H1 (cell line): ENCODE data around the gene ILF3. TPM values are rescaled to one million over a fixed set of nuclear protein-coding genes. Genes with fewer than 3 reads are reported as not detected.

ENCODE experiments used
- ASH2L ChIP-seq: fragments of 200-600, 300-600 bp; sonication (generic); IDR thresholded peaks from one replicate; pipeline ENCODE4 v1.7.1; 2017; ENCODE audit warnings: low read length
- BACH1 ChIP-seq: IDR thresholded peaks from 2 replicates; pipeline ENCODE4 v1.6.1; 2012; ENCODE audit warnings: low read length, improper control_type of control experiment
- BRCA1 ChIP-seq: IDR thresholded peaks from 2 replicates; pipeline ENCODE4 v1.6.1; 2012; ENCODE audit warnings: low read depth, low read length, improper control_type of control experiment
- CHD1 ChIP-seq: IDR thresholded peaks from 2 replicates; pipeline ENCODE4 v1.6.1; 2012; ENCODE audit warnings: low read depth, low read length, improper control_type of control experiment
- CHD2 ChIP-seq: IDR thresholded peaks from 2 replicates; pipeline ENCODE4 v1.6.1; 2012; ENCODE audit warnings: low read length, improper control_type of control experiment
- CTBP2 ChIP-seq: IDR thresholded peaks from 2 replicates; pipeline ENCODE4 v1.7.0; 2011; ENCODE audit warnings: borderline replicate concordance, mild to moderate bottlenecking, moderate library complexity, mixed read lengths, low read length; ENCODE audit not compliant: insufficient read depth, insufficient read length
- EP300 ChIP-seq, 2 experiments: IDR thresholded peaks; 1 replicate in 1 of 2; 2 replicates in 1 of 2; pipeline ENCODE4 v1.6.1; 2011 to 2012; ENCODE audit warnings: low read depth in 2 of 2, low read length in 2 of 2, mild to moderate bottlenecking in 2 of 2, borderline replicate concordance in 1 of 2, inconsistent platforms in 1 of 2, moderate library complexity in 1 of 2
- GABPA ChIP-seq: IDR thresholded peaks from 2 replicates; pipeline ENCODE4 v1.6.1; 2011; ENCODE audit warnings: mild to moderate bottlenecking, low read length, moderate library complexity, borderline replicate concordance; ENCODE audit not compliant: insufficient read depth
- GTF2F1 ChIP-seq: IDR thresholded peaks from 2 replicates; pipeline ENCODE4 v1.6.1; 2012; ENCODE audit warnings: low read depth, low read length, improper control_type of control experiment, borderline replicate concordance
- JUND ChIP-seq: IDR thresholded peaks from 2 replicates; pipeline ENCODE4 v1.6.1; 2011; ENCODE audit warnings: mild to moderate bottlenecking, improper control_type of control experiment, low read length
- PHF8 ChIP-seq: fragments of 200-600 bp; sonication (generic); conservative IDR thresholded peaks from 2 replicates; pipeline ENCODE4 v1.7.1; 2012; ENCODE audit warnings: low read depth, mild to moderate bottlenecking, inconsistent platforms, low read length, moderate library complexity
- POLR2AphosphoS5 ChIP-seq: IDR thresholded peaks from 2 replicates; pipeline ENCODE4 v1.6.1; 2011; ENCODE audit warnings: low read depth, low read length
- SAP30 ChIP-seq: fragments of 300-600 bp; sonication (generic); IDR thresholded peaks from 2 replicates; pipeline ENCODE4 v1.7.1; 2012; ENCODE audit warnings: low read length, moderate library complexity, mild to moderate bottlenecking, inconsistent platforms; ENCODE audit not compliant: insufficient read depth, insufficient replicate concordance
- SIN3A ChIP-seq, 2 experiments: IDR thresholded peaks in 1 of 2; conservative IDR thresholded peaks in 1 of 2; 2 replicates each; pipeline ENCODE4 v1.6.1; 2011 to 2012; ENCODE audit warnings: low read length in 2 of 2, improper control_type of control experiment in 1 of 2, low read depth in 1 of 2, mild to moderate bottlenecking in 1 of 2
- SIX5 ChIP-seq: IDR thresholded peaks from 2 replicates; pipeline ENCODE4 v1.6.1; 2011; ENCODE audit warnings: mild to moderate bottlenecking, low read depth, low read length
- SP2 ChIP-seq: IDR thresholded peaks from 2 replicates; pipeline ENCODE4 v1.6.1; 2012; ENCODE audit warnings: mild to moderate bottlenecking, low read length, inconsistent platforms
- SUZ12 ChIP-seq: fragments of 200-600 bp; sonication (generic); IDR thresholded peaks from 2 replicates; pipeline ENCODE4 v1.6.1; 2012; ENCODE audit warnings: mild to moderate bottlenecking, inconsistent platforms, low read length, moderate library complexity, mixed read lengths
- TEAD4 ChIP-seq: IDR thresholded peaks from 2 replicates; pipeline ENCODE4 v1.6.1; 2012; ENCODE audit warnings: low read depth, low read length, inconsistent platforms, mixed read lengths
- polyA plus RNA-seq, 7 experiments: library from polyadenylated mRNA; depleted of rRNA in 3 of 7; stranded (reverse) in 5 of 7; unstranded in 2 of 7; fragments of >200 nt in 5 of 7; fragments of 200-250 nt in 2 of 7; gene quantifications; 1 replicate in 5 of 7; 2 replicates in 1 of 7; 4 replicates in 1 of 7; pipeline versions ENCODE4 v1.2.1 to v1.2.3, GENCODE V29; 2011 to 2013; ENCODE audit warnings: missing spikeins in 2 of 7, mixed read lengths in 2 of 7
- total RNA-seq: library from RNA; stranded (reverse); fragmentation: NEBNext Ultra II Directional; extraction: Animal tissue kit (Norgen Biotek cat#: 25700); gene quantifications from 2 replicates; pipeline ENCODE4 v1.2.1, GENCODE V29; 2021
- TF ChIP-seq, protein P1 (sequence below): IDR thresholded peaks from 2 replicates; pipeline ENCODE4 v1.6.1; 2011; ENCODE audit warnings: low read depth, mild to moderate bottlenecking, low read length; ENCODE audit not compliant: insufficient read depth
- TF ChIP-seq, protein P2 (sequence below), 3 experiments: IDR thresholded peaks; 1 replicate in 2 of 3; 2 replicates in 1 of 3; pipeline versions ENCODE4 v1.5.1 to v1.6.1; 2011; ENCODE audit warnings: low read length in 3 of 3, mild to moderate bottlenecking in 3 of 3, inconsistent platforms in 2 of 3, low read depth in 1 of 3, moderate library complexity in 1 of 3; ENCODE audit not compliant: insufficient read depth in 1 of 3; ENCODE audit errors: control extremely low read depth in 1 of 3

The ILF3 gene
- total and polyA plus RNA-seq, 2 of the 8 experiments (the other 6 are each of a cell fraction or from before 2014, with no cell fraction given): 291 to 695 TPM

DNA sequence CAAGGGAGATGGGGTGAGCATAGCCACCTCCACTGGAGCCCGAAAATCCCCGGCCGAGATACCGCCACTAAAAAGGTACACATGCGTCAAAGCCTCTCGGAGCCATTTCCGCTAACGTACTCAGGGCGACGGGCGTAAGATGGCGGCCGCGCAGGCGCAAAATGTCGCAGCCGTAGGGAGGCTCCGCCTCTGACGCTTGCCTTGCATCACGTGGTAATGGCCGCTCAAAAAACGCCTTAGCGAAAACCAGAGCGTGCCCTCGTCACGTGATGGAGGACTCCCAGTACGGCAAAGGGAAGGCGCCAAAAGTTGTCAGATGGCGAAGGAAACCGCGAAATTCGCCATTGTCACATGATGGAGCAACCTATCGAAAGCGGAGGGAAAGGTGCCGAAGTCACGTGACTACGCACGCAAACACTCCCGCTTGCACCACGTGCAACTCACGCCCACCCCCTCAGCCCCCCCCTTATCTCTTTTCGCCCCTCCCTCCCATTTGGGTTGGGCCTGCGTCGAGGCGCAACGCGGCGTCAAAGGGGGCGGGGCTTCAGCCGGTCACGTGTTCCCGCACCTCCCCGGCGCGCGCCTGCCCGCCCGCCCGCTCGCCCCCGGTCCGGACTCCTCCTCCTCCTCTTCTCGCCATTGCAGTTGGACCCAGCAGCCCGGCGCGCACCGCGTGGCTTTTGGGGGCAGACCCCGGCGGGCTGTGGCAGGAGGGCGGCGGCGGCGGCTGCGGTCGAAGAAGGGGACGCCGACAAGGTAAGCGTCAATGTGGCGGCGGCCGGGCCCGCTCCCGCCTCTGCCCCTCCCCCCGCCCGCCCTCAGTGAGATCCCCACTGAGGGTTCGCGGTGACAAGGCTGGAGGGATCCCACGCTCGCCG, at the start of gene ILF3 (continued):
- TF ChIP-seq, protein P1, sequence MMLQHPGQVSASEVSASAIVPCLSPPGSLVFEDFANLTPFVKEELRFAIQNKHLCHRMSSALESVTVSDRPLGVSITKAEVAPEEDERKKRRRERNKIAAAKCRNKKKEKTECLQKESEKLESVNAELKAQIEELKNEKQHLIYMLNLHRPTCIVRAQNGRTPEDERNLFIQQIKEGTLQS: peak; percentile 99
- TF ChIP-seq SP2 (no peak), JUND (no peak; the same call in 1 of the 2 replicates), TEAD4 (peak; percentile 69; the same call in 1 of the 2 replicates), SUZ12 (no peak), BACH1 (no peak), ASH2L (no peak), EP300 (IDR thresholded peaks at IDR 0.05; ENCODE audit: borderline replicate concordance in 1 of 2, low read depth in 2 of 2, low read length in 2 of 2) (peak in 1 of 2 experiments; percentile 48; a peak in 1 of 3 replicates), GTF2F1 (peak; percentile 93), POLR2AphosphoS5 (peak; percentile 96), GABPA (no peak), CHD2 (0 out of 2 replicates have a peak, but pooled peaks have one; percentile 45), CHD1 (no peak), PHF8 (peak; percentile 85), SIX5 (peak; percentile 32; the same call in 1 of the 2 replicates), SIN3A (conservative IDR thresholded peaks at IDR 0.05 in 1 of 2, IDR thresholded peaks at IDR 0.05 in 1 of 2; ENCODE audit: low read depth in 1 of 2, low read length in 2 of 2) (peak; percentile 65 to 93), SAP30 (peak; percentile 61), CTBP2 (no peak), BRCA1 (0 out of 2 replicates have a peak, but pooled peaks have one; percentile 1)
- TF ChIP-seq, protein P2, sequence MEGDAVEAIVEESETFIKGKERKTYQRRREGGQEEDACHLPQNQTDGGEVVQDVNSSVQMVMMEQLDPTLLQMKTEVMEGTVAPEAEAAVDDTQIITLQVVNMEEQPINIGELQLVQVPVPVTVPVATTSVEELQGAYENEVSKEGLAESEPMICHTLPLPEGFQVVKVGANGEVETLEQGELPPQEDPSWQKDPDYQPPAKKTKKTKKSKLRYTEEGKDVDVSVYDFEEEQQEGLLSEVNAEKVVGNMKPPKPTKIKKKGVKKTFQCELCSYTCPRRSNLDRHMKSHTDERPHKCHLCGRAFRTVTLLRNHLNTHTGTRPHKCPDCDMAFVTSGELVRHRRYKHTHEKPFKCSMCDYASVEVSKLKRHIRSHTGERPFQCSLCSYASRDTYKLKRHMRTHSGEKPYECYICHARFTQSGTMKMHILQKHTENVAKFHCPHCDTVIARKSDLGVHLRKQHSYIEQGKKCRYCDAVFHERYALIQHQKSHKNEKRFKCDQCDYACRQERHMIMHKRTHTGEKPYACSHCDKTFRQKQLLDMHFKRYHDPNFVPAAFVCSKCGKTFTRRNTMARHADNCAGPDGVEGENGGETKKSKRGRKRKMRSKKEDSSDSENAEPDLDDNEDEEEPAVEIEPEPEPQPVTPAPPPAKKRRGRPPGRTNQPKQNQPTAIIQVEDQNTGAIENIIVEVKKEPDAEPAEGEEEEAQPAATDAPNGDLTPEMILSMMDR (IDR thresholded peaks at IDR 0.05; ENCODE audit: control extremely low read depth in 1 of 3, insufficient read depth in 1 of 3, low read depth in 1 of 3, low read length in 3 of 3): no peak
